Endothelial cell of umbilical vein (primary cell): ENCODE measurements around the gene PLCH1. TPM values are rescaled to one million over a fixed set of nuclear protein-coding genes. Genes with fewer than 3 reads are reported as not detected.

ENCODE experiments used
- BruUV-seq: library from RNA; stranded (reverse); fragments of 400-500 nt; replicated peaks from 2 replicates; lab custom pipeline; 2021; lab: Mats Ljungman, UMichigan
- CTCF ChIA-PET: fragments of 300-600, 350-600 bp; sonication (Branson Sonifier 250); formaldehyde crosslinking; loops from one replicate; lab custom pipeline; 2021; ENCODE audit warnings: antibody characterized with exemption, inconsistent platforms; lab: Charles Lee
- POLR2A ChIA-PET: fragments of 300-600, 350-600 bp; sonication (Branson Sonifier 250); formaldehyde crosslinking; loops from one replicate; lab custom pipeline; 2021; ENCODE audit warnings: antibody characterized with exemption, inconsistent platforms; lab: Charles Lee
- DNase-seq: peaks from one replicate; pipeline ENCODE4 v3.0.0-alpha.2; 2011; ENCODE audit warnings: low read depth, low spot score
- FAIRE-seq: peaks from 2 replicates; lab custom pipeline; 2011; peaks lifted over from hg19 to GRCh38; lab: Jason Lieb, UNC
- H2AFZ ChIP-seq: 2 replicates; pipeline ENCODE4 v1.6.0; 2012; ENCODE audit warnings: low read depth, low read length, control low read depth, inconsistent platforms
- H3K27ac ChIP-seq: 2 replicates; pipeline ENCODE4 v1.5.1; 2011; ENCODE audit warnings: low read depth, mild to moderate bottlenecking, control low read depth, low read length, moderate library complexity; ENCODE audit not compliant: insufficient read depth
- H3K27me3 ChIP-seq, 2 experiments: 2 replicates each; pipeline versions ENCODE4 v1.6.0 to v1.6.1; 2011; ENCODE audit warnings: low read length in 2 of 2, mixed read lengths in 1 of 2; ENCODE audit not compliant: control insufficient read depth in 2 of 2, insufficient read depth in 2 of 2
- H3K36me3 ChIP-seq, 2 experiments: 2 replicates in 1 of 2; 3 replicates in 1 of 2; pipeline ENCODE4 v1.5.1; 2011; ENCODE audit warnings: low read length in 2 of 2, mild to moderate bottlenecking in 1 of 2, moderate library complexity in 1 of 2; ENCODE audit not compliant: control insufficient read depth in 2 of 2, insufficient read depth in 2 of 2; ENCODE audit errors: extremely low read depth in 1 of 2
- H3K4me1 ChIP-seq: 3 replicates; pipeline ENCODE4 v1.5.1; 2011; ENCODE audit warnings: mild to moderate bottlenecking, low read length; ENCODE audit not compliant: control insufficient read depth, insufficient read depth; ENCODE audit errors: extremely low read depth
- H3K4me2 ChIP-seq: 2 replicates; pipeline ENCODE4 v1.6.1; 2011; ENCODE audit warnings: low read length, control low read depth, mixed read lengths; ENCODE audit not compliant: insufficient read depth
- H3K4me3 ChIP-seq, 3 experiments: fragments of 200-600 bp in 1 of 3; sonication (generic), shearing (Covaris generic) in 1 of 3; replicated peaks in 1 of 3; 2 replicates each; pipeline ENCODE4 v1.5.1; 2011 to 2016; ENCODE audit warnings: control low read depth in 3 of 3, low read length in 3 of 3, mild to moderate bottlenecking in 2 of 3, inconsistent platforms in 1 of 3, low read depth in 1 of 3, moderate library complexity in 1 of 3; ENCODE audit not compliant: insufficient read depth in 1 of 3
- H3K79me2 ChIP-seq: 2 replicates; pipeline ENCODE4 v1.6.0; 2012; ENCODE audit warnings: low read length, inconsistent platforms; ENCODE audit not compliant: control insufficient read depth, insufficient read depth
- H3K9ac ChIP-seq: replicated peaks from 2 replicates; pipeline ENCODE3; 2011; ENCODE audit warnings: low read length, control low read depth; ENCODE audit not compliant: insufficient read depth; ENCODE audit errors: extremely low read depth
- H3K9me1 ChIP-seq: replicated peaks from 3 replicates; pipeline ENCODE4 v1.6.0; 2011; ENCODE audit warnings: mild to moderate bottlenecking, low read length; ENCODE audit not compliant: control insufficient read depth, insufficient read depth; ENCODE audit errors: extremely low read depth
- H3K9me3 ChIP-seq: replicated peaks from 2 replicates; pipeline ENCODE4 v1.5.1; 2012; ENCODE audit warnings: low read length, inconsistent platforms; ENCODE audit not compliant: control insufficient read depth, insufficient read depth
- H4K20me1 ChIP-seq: replicated peaks from 2 replicates; pipeline ENCODE3; 2011; ENCODE audit warnings: mild to moderate bottlenecking, low read length; ENCODE audit not compliant: control insufficient read depth, insufficient read depth; ENCODE audit errors: extremely low read depth
- EZH2 ChIP-seq: IDR thresholded peaks from 2 replicates; pipeline ENCODE4 v1.6.1; 2012; ENCODE audit warnings: borderline replicate concordance, low read depth, mild to moderate bottlenecking, moderate library complexity, low read length, inconsistent platforms; ENCODE audit not compliant: severe bottlenecking
- FOS ChIP-seq: IDR thresholded peaks from 2 replicates; pipeline ENCODE4 v1.6.1; 2011; ENCODE audit warnings: mild to moderate bottlenecking, low read length, moderate library complexity, borderline replicate concordance; ENCODE audit not compliant: insufficient read depth
- GATA2 ChIP-seq: IDR thresholded peaks from 2 replicates; pipeline ENCODE4 v1.7.0; 2011; ENCODE audit warnings: low read depth, mild to moderate bottlenecking, moderate library complexity, mixed read lengths, low read length; ENCODE audit not compliant: insufficient read length, insufficient read depth
- JUN ChIP-seq: IDR thresholded peaks from 2 replicates; pipeline ENCODE4 v1.6.1; 2011; ENCODE audit warnings: borderline replicate concordance, low read depth; ENCODE audit not compliant: insufficient read length, insufficient read depth
- MAX ChIP-seq: IDR thresholded peaks from 2 replicates; pipeline ENCODE4 v1.6.1; 2011; ENCODE audit not compliant: insufficient read depth, insufficient read length
- MYC ChIP-seq: IDR thresholded peaks from one replicate; pipeline ENCODE4 v1.6.1; 2011; ENCODE audit warnings: mild to moderate bottlenecking, low read depth, low read length
- POLR2A ChIP-seq: IDR thresholded peaks from 2 replicates; pipeline ENCODE4 v1.6.1; 2012; ENCODE audit warnings: low read depth, mild to moderate bottlenecking, control low read depth, low read length
- POLR2AphosphoS5 ChIP-seq: IDR thresholded peaks from 2 replicates; pipeline ENCODE4 v1.6.1; 2012; ENCODE audit warnings: low read depth, mild to moderate bottlenecking, control low read depth, low read length, moderate library complexity; ENCODE audit not compliant: insufficient read depth
- dilution Hi-C: fragments of 300-500 bp; cut with MboI; formaldehyde crosslinking; loops from one replicate; pipeline ENCODE4 v1.15.0; 2019; ENCODE audit warnings: low sequenced_read_pairs; ENCODE audit not compliant: extremely low pct_ligation_motif_present
- intact Hi-C: fragments of 100-400 bp; cut with micrococcal nuclease; formaldehyde crosslinking; loops from one replicate; pipeline ENCODE4 v1.10.0; 2022
- polyA plus RNA-seq, 4 experiments: library from polyadenylated mRNA; depleted of rRNA in 3 of 4; stranded (reverse) in 3 of 4; unstranded in 1 of 4; fragments of >200 nt; gene quantifications; 2 replicates each; pipeline versions ENCODE4 v1.2.1 to v1.2.3, GENCODE V29; 2011 to 2012; ENCODE audit warnings: missing spikeins in 1 of 4
- total RNA-seq: library from RNA; stranded (reverse); gene quantifications from 2 replicates; pipeline ENCODE4 v1.2.3, GENCODE V29; 2021
- TF ChIP-seq, protein P1 (sequence below), 2 donors: IDR thresholded peaks; 1 replicate in 1 of 2; 2 replicates in 1 of 2; pipeline ENCODE4 v1.5.1; 2011; ENCODE audit warnings: low read length in 2 of 2, mild to moderate bottlenecking in 2 of 2, moderate library complexity in 2 of 2, control low read depth in 1 of 2, inconsistent platforms in 1 of 2, low read depth in 1 of 2; ENCODE audit not compliant: insufficient read depth in 1 of 2; ENCODE audit errors: extremely low read depth in 1 of 2

Gene PLCH1
- total and polyA plus RNA-seq, 2 donors (not counting 3 experiments of a cell fraction or from before 2014, with no cell fraction given): 0.03 TPM; not detected in 1

DNA sequence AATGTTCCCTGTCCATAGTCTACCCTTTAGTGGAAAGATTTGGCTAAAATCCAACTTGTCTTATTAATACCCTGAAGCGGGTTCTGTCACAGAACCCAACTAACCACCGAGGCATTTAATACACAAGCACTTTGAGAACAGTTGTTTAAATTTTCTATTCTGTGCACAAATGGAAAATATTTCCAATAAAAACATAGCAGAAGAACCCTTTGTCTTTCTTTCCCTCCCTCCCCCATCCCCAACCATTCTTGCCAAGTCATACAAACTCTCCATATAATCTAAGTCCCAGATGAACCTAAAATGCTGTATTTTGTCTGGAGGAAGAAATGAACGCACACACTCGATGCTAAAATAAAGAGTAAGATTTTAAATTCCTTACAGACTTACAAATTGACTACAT is 324.5 kb downstream of the PLCH1 start:
- Histone ChIP-seq H3K4me2 (no peak overlapping the region), H3K9me3 (no peaks in the 10 kb centered on the region), H3K27ac (no peak overlapping the region), H3K79me2 (no peaks in the 10 kb centered on the region), H3K27me3 (no peaks in the 10 kb centered on the region), H3K9me1 (no peaks in the 10 kb centered on the region), H3K4me3 (no peak overlapping the region), H4K20me1 (no peaks in the 10 kb centered on the region), H3K36me3 (no peaks in the 10 kb centered on the region), H3K4me1 (no peaks in the 10 kb centered on the region), H2AFZ (no peak overlapping the region), H3K9ac (no peak overlapping the region)
- BruUV-seq: no TSS peak
- dilution Hi-C loops (no loop called here), intact Hi-C loops (no loop called here)
- TF ChIP-seq POLR2A: no peak
- no peak for TF ChIP-seq FOS
- no peak for TF ChIP-seq POLR2AphosphoS5
- TF ChIP-seq, protein P1, sequence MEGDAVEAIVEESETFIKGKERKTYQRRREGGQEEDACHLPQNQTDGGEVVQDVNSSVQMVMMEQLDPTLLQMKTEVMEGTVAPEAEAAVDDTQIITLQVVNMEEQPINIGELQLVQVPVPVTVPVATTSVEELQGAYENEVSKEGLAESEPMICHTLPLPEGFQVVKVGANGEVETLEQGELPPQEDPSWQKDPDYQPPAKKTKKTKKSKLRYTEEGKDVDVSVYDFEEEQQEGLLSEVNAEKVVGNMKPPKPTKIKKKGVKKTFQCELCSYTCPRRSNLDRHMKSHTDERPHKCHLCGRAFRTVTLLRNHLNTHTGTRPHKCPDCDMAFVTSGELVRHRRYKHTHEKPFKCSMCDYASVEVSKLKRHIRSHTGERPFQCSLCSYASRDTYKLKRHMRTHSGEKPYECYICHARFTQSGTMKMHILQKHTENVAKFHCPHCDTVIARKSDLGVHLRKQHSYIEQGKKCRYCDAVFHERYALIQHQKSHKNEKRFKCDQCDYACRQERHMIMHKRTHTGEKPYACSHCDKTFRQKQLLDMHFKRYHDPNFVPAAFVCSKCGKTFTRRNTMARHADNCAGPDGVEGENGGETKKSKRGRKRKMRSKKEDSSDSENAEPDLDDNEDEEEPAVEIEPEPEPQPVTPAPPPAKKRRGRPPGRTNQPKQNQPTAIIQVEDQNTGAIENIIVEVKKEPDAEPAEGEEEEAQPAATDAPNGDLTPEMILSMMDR (IDR thresholded peaks at IDR 0.05; ENCODE audit: extremely low read depth in 1 of 2, insufficient read depth in 1 of 2, low read depth in 1 of 2, low read length in 2 of 2): no peak
- ChIA-PET CTCF (no interaction called here), POLR2A (no interaction called here)
- FAIRE-seq (no peak), DNase-seq (no peak)

DNA sequence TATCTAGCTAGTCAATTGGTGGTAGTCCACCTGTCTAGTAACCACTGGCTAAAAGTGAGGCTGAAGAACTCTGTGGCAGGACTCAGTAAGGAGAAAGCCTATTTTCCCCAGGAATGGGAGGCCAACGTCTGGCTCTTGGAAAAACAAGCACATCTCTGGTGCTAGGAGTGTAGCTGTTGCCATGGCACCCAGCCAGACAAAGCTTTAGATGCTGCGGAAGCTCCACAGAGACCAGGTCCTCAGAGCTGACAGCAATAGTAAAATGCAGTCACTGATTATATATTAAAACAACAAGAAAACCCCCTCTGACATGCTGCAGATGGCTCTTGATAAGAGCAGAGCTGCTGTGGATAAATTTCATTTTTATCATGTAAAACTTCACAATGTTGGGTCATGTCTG is 326.5 kb downstream of the PLCH1 start:
- Histone ChIP-seq H3K4me3 (no peak overlapping the region), H3K79me2 (no peaks in the 10 kb centered on the region), H4K20me1 (no peaks in the 10 kb centered on the region), H3K27me3 (no peaks in the 10 kb centered on the region), H3K4me2 (no peak overlapping the region), H3K9ac (no peak overlapping the region), H3K9me1 (no peaks in the 10 kb centered on the region), H3K9me3 (no peaks in the 10 kb centered on the region), H3K27ac (no peak overlapping the region), H3K36me3 (no peaks in the 10 kb centered on the region), H2AFZ (no peak overlapping the region), H3K4me1 (no peaks in the 10 kb centered on the region)
- FAIRE-seq (no peak), DNase-seq (no peak)
- intact Hi-C loops (no loop called here), dilution Hi-C loops (no loop called here)
- BruUV-seq: no TSS peak
- ChIA-PET CTCF (no interaction called here), POLR2A (no interaction called here)
- TF ChIP-seq EZH2 (no peak), GATA2 (no peak), POLR2A (no peak), POLR2AphosphoS5 (no peak), MAX (no peak), JUN (no peak), FOS (no peak), MYC (no peak)
- TF ChIP-seq, protein P1 (IDR thresholded peaks at IDR 0.05; ENCODE audit: extremely low read depth in 1 of 2, insufficient read depth in 1 of 2, low read depth in 1 of 2, low read length in 2 of 2): no peak
